Neural progenitor cell (in vitro differentiated cells): ENCODE data around the gene TMX2.

Experiments
- CTCF ChIP-seq: fragments of 200-600 bp; sonication (generic); IDR thresholded peaks from 2 replicates; pipeline ENCODE4 v1.5.1; 2017; ENCODE audit warnings: antibody characterized with exemption, mild to moderate bottlenecking
- EZH2 ChIP-seq: fragments of 200-600 bp; sonication (generic); IDR thresholded peaks from 2 replicates; pipeline ENCODE4 v1.6.1; 2017; ENCODE audit warnings: antibody characterized with exemption, mild to moderate bottlenecking, moderate library complexity
- EZH2phosphoT487 ChIP-seq: fragments of 200-600 bp; sonication (generic); IDR thresholded peaks from 2 replicates; pipeline ENCODE4 v1.6.1; 2017; ENCODE audit warnings: antibody characterized with exemption

- TF ChIP-seq CTCF: no peak
- no peak for TF ChIP-seq EZH2
- TF ChIP-seq EZH2phosphoT487: no peak
Observed at GRCh38 chr11:57751176-57751575, 38.8 kb downstream of the TMX2 start.
